Adrenal gland (tissue), 12 donors: ENCODE data around the gene MAP3K14. TPM values are rescaled to one million over a fixed set of nuclear protein-coding genes. Genes with fewer than 3 reads are reported as not detected.

ENCODE experiments used
- DNase-seq, 7 donors: peaks; one replicate each; pipeline ENCODE4 v3.0.0-alpha.2; 2019 to 2020
- H3K27ac ChIP-seq, 5 donors: fragments of 200-600 bp; sonication (generic) in 4 of 5; 1 replicate in 3 of 5; 2 replicates in 2 of 5; pipeline versions ENCODE4 v1.5.1 to v1.8.0; 2016 to 2020; ENCODE audit warnings: mild to moderate bottlenecking in 1 of 5
- H3K27me3 ChIP-seq: fragments of 200-600 bp; 2 replicates; pipeline ENCODE4 v1.8.0; 2021
- H3K36me3 ChIP-seq, 2 donors: fragments of 200-600 bp; replicated peaks in 1 of 2; 1 replicate in 1 of 2; 2 replicates in 1 of 2; pipeline versions ENCODE4 v1.5.1 to v1.8.0; 2018 to 2022
- H3K4me1 ChIP-seq, 2 donors: fragments of 200-600 bp; replicated peaks in 1 of 2; 1 replicate in 1 of 2; 2 replicates in 1 of 2; pipeline versions ENCODE4 v1.5.1 to v1.8.0; 2018 to 2021
- H3K4me3 ChIP-seq, 4 donors: fragments of 200-600 bp; sonication (generic) in 3 of 4; one replicate each; pipeline ENCODE4 v1.5.1; 2016 to 2018
- H3K9me3 ChIP-seq, 3 donors: fragments of 200-600 bp; sonication (generic) in 1 of 3; replicated peaks in 1 of 3; 1 replicate in 2 of 3; 2 replicates in 1 of 3; pipeline versions ENCODE4 v1.5.1 to v1.8.0; 2016 to 2021
- CTCF ChIP-seq, 6 experiments: fragments of 450-650 bp in 4 of 6; fragments of 200-600 bp in 2 of 6; sonication (generic) in 1 of 6; IDR thresholded peaks; 1 replicate in 5 of 6; 2 replicates in 1 of 6; pipeline versions ENCODE4 v1.5.1 to v1.8.0; 2016 to 2021; ENCODE audit warnings: antibody characterized with exemption in 6 of 6, mild to moderate bottlenecking in 2 of 6, moderate library complexity in 1 of 6
- POLR2A ChIP-seq, 2 donors: fragments of 450-650 bp; IDR thresholded peaks; one replicate each; pipeline ENCODE4 v1.6.1; 2017; ENCODE audit warnings: antibody characterized with exemption in 2 of 2, mild to moderate bottlenecking in 2 of 2, moderate library complexity in 1 of 2
- WGBS, 4 donors: extraction: QIAGEN DNeasy Blood & Tissue Kit in 2 of 4; methylation state at CpG; one replicate each; pipeline versions ENCODE4 v1.1.5 to v1.1.7; 2013 to 2017; 5-methylcytosine and 5-hydroxymethylcytosine counted together
- intact Hi-C, 2 donors: fragments of 100-400 bp; cut with DNase I; formaldehyde crosslinking; loops; one replicate each; pipeline versions ENCODE4 v1.14.1 to v1.15.0; 2022 to 2023
- polyA plus RNA-seq, 3 donors: library from polyadenylated mRNA; stranded (reverse); fragments of 200-250 nt in 2 of 3; fragments of 350-450 nt in 1 of 3; fragmentation: Illumina TruSeq in 1 of 3; extraction: RNeasy Lipid Tissue Mini Kit (QIAGEN cat#74804) in 1 of 3; gene quantifications; one replicate each; pipeline ENCODE4 v1.2.3, GENCODE V29; 2013 to 2014
- total RNA-seq, 9 donors: library from RNA; depleted of rRNA in 4 of 9; stranded (reverse); fragments of >200 nt in 4 of 9; fragments of 120-200 nt in 1 of 9; fragmentation: NEBNext Ultra II Directional in 1 of 9; extraction: Animal tissue kit (Norgen Biotek cat#: 25700) in 1 of 9; gene quantifications; one replicate each; pipeline versions ENCODE4 v1.1.0 to v1.2.4, GENCODE V29; 2013 to 2023
- donor health status: healthy with polysubstance abuse.
- donor health status: Bipolar disorder and iron deficiency.
- donor health status: DM: yes; HTN: yes; CAD: no.
- donor health status: DM: no; HTN: no; CAD: no.
- donor health status: DM: no; HTN: no; CAD: no.
- donor health status: DM: yes; HTN: yes; CAD: no.

Gene MAP3K14
- total and polyA plus RNA-seq, 12 donors: 2.4 to 14.7 (median 7.2) TPM

GRCh38 chr17:45307290-45308015, 9.4 kb downstream of the MAP3K14 start:
- DNase-seq: peak in 3 of 7 donors; percentile 58 to 74 (median 63)
- H3K4me3 ChIP-seq: no peak overlapping the region
- H3K27me3 ChIP-seq: no peaks in the 10 kb centered on the region
- H3K36me3 ChIP-seq: no peaks in the 10 kb centered on the region
- intact Hi-C loops: no loop called here
- peaks cover 59 to 76% of the 10 kb centered on the region in 2 donors for H3K4me1 ChIP-seq
- 14 to 23% (median 17%) methylated on average over 9 of the region's 9 CpGs for WGBS, 4 donors
- TF ChIP-seq CTCF (IDR thresholded peaks at IDR 0.05): peak in 1 of 6 experiments; percentile 10
- TF ChIP-seq POLR2A (IDR thresholded peaks at IDR 0.05): peak in 1 of 2 donors; percentile 30
- H3K27ac ChIP-seq: peak overlapping the region; percentile 46 to 92 (median 82)
- H3K9me3 ChIP-seq: no peaks in the 10 kb centered on the region

GRCh38 chr17:45306623-45307022, 10.2 kb downstream of the MAP3K14 start:
- intact Hi-C loops: no loop called here
- DNase-seq: no peak
- peaks cover 55 to 74% of the 10 kb centered on the region in 2 donors for H3K4me1 ChIP-seq

GRCh38 chr17:45306094-45306493, 10.7 kb downstream of the MAP3K14 start:
- Histone ChIP-seq H3K9me3 (no peaks in the 10 kb centered on the region), H3K4me1 (peaks cover 50 to 69% of the 10 kb centered on the region in 2 donors), H3K4me3 (no peak overlapping the region), H3K27ac (peak overlapping the region in 3 of 5 donors; percentile 16 to 89 (median 40)), H3K27me3 (no peaks in the 10 kb centered on the region), H3K36me3 (no peaks in the 10 kb centered on the region)
- TF ChIP-seq CTCF (IDR thresholded peaks at IDR 0.05) (no peak), POLR2A (IDR thresholded peaks at IDR 0.05) (no peak)
- WGBS, 4 donors: 36 to 54% (median 46%) methylated on average over 4 of the region's 4 CpGs
- intact Hi-C loops: no loop called here
- DNase-seq: no peak

More at GRCh38 chr17:45306623-45307022, 10.2 kb downstream of the MAP3K14 start:
- Histone ChIP-seq H3K4me3 (no peak overlapping the region), H3K36me3 (no peaks in the 10 kb centered on the region), H3K27ac (peak overlapping the region; percentile 40 to 92 (median 82)), H3K27me3 (no peaks in the 10 kb centered on the region), H3K9me3 (no peaks in the 10 kb centered on the region)
- 67 to 77% (median 70%) methylated on average over 5 of the region's 5 CpGs for WGBS, 4 donors
- TF ChIP-seq CTCF (IDR thresholded peaks at IDR 0.05) (peak in 1 of 6 experiments; percentile 2), POLR2A (IDR thresholded peaks at IDR 0.05) (no peak)

GRCh38 chr17:45305530-45306087, 11.2 kb downstream of the MAP3K14 start:
- intact Hi-C loops: no loop called here
- peaks cover 45 to 64% of the 10 kb centered on the region in 2 donors for H3K4me1 ChIP-seq
- H3K27me3 ChIP-seq: no peaks in the 10 kb centered on the region
- no peak overlapping the region for H3K4me3 ChIP-seq
- 81 to 90% (median 86%) methylated on average over 3 of the region's 3 CpGs for WGBS, 4 donors
- H3K36me3 ChIP-seq: no peaks in the 10 kb centered on the region
- peak overlapping the region in 3 of 5 donors; percentile 16 to 89 (median 40) for H3K27ac ChIP-seq
- no peaks in the 10 kb centered on the region for H3K9me3 ChIP-seq
- no peak for TF ChIP-seq CTCF (IDR thresholded peaks at IDR 0.05)
- no peak for TF ChIP-seq POLR2A (IDR thresholded peaks at IDR 0.05)
- DNase-seq: no peak
